Thyroid gland (tissue), 4 donors: ENCODE measurements around the gene SUSD3. TPM values are rescaled to one million over a fixed set of nuclear protein-coding genes. Genes with fewer than 3 reads are reported as not detected.
"Not testable (repeated sequence)": the region's sequence is repeated elsewhere in the genome, so short reads cannot be mapped to it uniquely, and the experiment has no call there.

Experiments
- DNase-seq, 2 donors: peaks; one replicate each; pipeline ENCODE4 v3.0.0-alpha.2; 2019
- H3K27ac ChIP-seq, 3 donors: fragments of 200-600 bp; sonication (generic); 1 replicate in 2 of 3; 2 replicates in 1 of 3; pipeline ENCODE4 v1.5.1; 2016 to 2019; ENCODE audit warnings: mild to moderate bottlenecking in 1 of 3, moderate library complexity in 1 of 3
- H3K27me3 ChIP-seq: fragments of 200-600 bp; sonication (generic); one replicate; pipeline ENCODE4 v1.5.1; 2019
- H3K36me3 ChIP-seq, 2 donors: fragments of 200-600 bp; sonication (generic); one replicate each; pipeline ENCODE4 v1.5.1; 2016 to 2019
- H3K4me1 ChIP-seq, 2 donors: fragments of 200-600 bp; sonication (generic); one replicate each; pipeline ENCODE4 v1.5.1; 2017 to 2019
- H3K4me3 ChIP-seq, 3 donors: fragments of 200-600 bp; sonication (generic); replicated peaks in 1 of 3; 1 replicate in 2 of 3; 2 replicates in 1 of 3; pipeline ENCODE4 v1.5.1; 2016; ENCODE audit warnings: mild to moderate bottlenecking in 1 of 3
- H3K9me3 ChIP-seq: fragments of 200-600 bp; sonication (generic); one replicate; pipeline ENCODE4 v1.5.1; 2017
- CTCF ChIP-seq, 6 experiments: fragments of 200-600 bp in 3 of 6; fragments of 450-650 bp in 3 of 6; sonication (generic) in 3 of 6; IDR thresholded peaks; one replicate each; pipeline ENCODE4 v1.5.1; 2016 to 2019; ENCODE audit warnings: antibody characterized with exemption in 6 of 6, mild to moderate bottlenecking in 2 of 6, inconsistent platforms in 1 of 6, moderate library complexity in 1 of 6
- POLR2A ChIP-seq, 2 donors: fragments of 450-650 bp; IDR thresholded peaks; one replicate each; pipeline ENCODE4 v1.6.1; 2017; ENCODE audit warnings: antibody characterized with exemption in 2 of 2, mild to moderate bottlenecking in 2 of 2, moderate library complexity in 1 of 2
- WGBS, 2 donors: methylation state at CpG; one replicate each; pipeline ENCODE4 v1.1.5; 2017; 5-methylcytosine and 5-hydroxymethylcytosine counted together
- intact Hi-C: fragments of 100-400 bp; cut with DNase I; formaldehyde crosslinking; loops from one replicate; pipeline ENCODE4 v1.15.1; 2023
- total RNA-seq, 4 donors: library from RNA; depleted of rRNA; stranded (reverse); fragments of >200 nt; gene quantifications; one replicate each; pipeline ENCODE4 v1.2.3, GENCODE V29; 2016

SUSD3 gene
- total RNA-seq, 4 donors from 2014 or later: 3.6 to 12.6 (median 5.5) TPM

- Histone ChIP-seq H3K9me3 (no peaks in the 10 kb centered on the region), H3K36me3 (peaks cover 0 to 5% of the 10 kb centered on the region in 2 donors), H3K4me1 (peaks cover 14 to 21% of the 10 kb centered on the region in 2 donors), H3K27me3 (no peaks in the 10 kb centered on the region), H3K27ac (peak overlapping the region in 2 of 3 donors; percentile 36 to 56), H3K4me3 (no peak overlapping the region)
- TF ChIP-seq POLR2A (IDR thresholded peaks at IDR 0.05): no peak
- TF ChIP-seq CTCF (IDR thresholded peaks at IDR 0.05): no peak
- WGBS, 2 donors: 82 to 88% methylated on average over 5 of the region's 5 CpGs
- DNase-seq: peak in 1 of 2 donors; percentile 2
- intact Hi-C loops: loop anchor here (5.0 to 10.0 kb wide), 2 partner anchors 110 to 187 kb away; no protein-coding TSS in a partner anchor
These were observed 56.5 kb downstream of the SUSD3 start for GRCh38 chr9:93114984-93115335.

- H3K27me3 ChIP-seq: no peaks in the 10 kb centered on the region
- WGBS, 2 donors: 11 to 20% methylated on average over 3 of the region's 3 CpGs
- peaks cover 20 to 27% of the 10 kb centered on the region in 2 donors for H3K4me1 ChIP-seq
- intact Hi-C loops: loop anchor here (10.0 kb wide), 1 partner anchor 111 kb away; no protein-coding TSS in a partner anchor
- no peak for DNase-seq
- peaks cover 0 to 3% of the 10 kb centered on the region in 2 donors for H3K36me3 ChIP-seq
- TF ChIP-seq POLR2A (IDR thresholded peaks at IDR 0.05): no peak
- H3K4me3 ChIP-seq: no peak overlapping the region
- peak overlapping the region; percentile 84 to 92 (median 91) for H3K27ac ChIP-seq
- H3K9me3 ChIP-seq: no peaks in the 10 kb centered on the region
These were observed 57.1 kb downstream of the SUSD3 start for GRCh38 chr9:93115486-93116071.

GRCh38 chr9:93116072-93116961 lies 57.8 kb downstream of the SUSD3 start:
- TF ChIP-seq CTCF (IDR thresholded peaks at IDR 0.05) (no peak), POLR2A (IDR thresholded peaks at IDR 0.05) (peak in 1 of 2 donors; percentile 35)
- no peaks in the 10 kb centered on the region for H3K9me3 ChIP-seq
- peaks cover 20 to 32% of the 10 kb centered on the region in 2 donors for H3K4me1 ChIP-seq
- DNase-seq: peak; percentile 89 to 90
- no peak overlapping the region for H3K4me3 ChIP-seq
- H3K27ac ChIP-seq: peak overlapping the region; percentile 84 to 92 (median 91)
- H3K36me3 ChIP-seq: peaks cover under 1 to 3% of the 10 kb centered on the region in 2 donors
- WGBS, 2 donors: 59 to 63% methylated on average over 7 to 14 of the region's 17 CpGs
- no peaks in the 10 kb centered on the region for H3K27me3 ChIP-seq
- intact Hi-C loops: loop anchor here (10.0 kb wide), 1 partner anchor 112 kb away; no protein-coding TSS in a partner anchor

- intact Hi-C loops: loop anchor here (10.0 kb wide), 1 partner anchor 113 kb away; no protein-coding TSS in a partner anchor
- Histone ChIP-seq H3K36me3 (peaks cover 9 to 10% of the 10 kb centered on the region in 2 donors), H3K4me1 (peaks cover 20 to 32% of the 10 kb centered on the region in 2 donors)
- not testable (repeated sequence) for H3K27me3 ChIP-seq, H3K27ac ChIP-seq, H3K9me3 ChIP-seq, H3K4me3 ChIP-seq
- DNase-seq: peak in 1 of 2 donors; percentile 1
- 87 to 88% methylated on average over 9 of the region's 9 CpGs for WGBS, 2 donors
These were observed 59.0 kb downstream of the SUSD3 start for GRCh38 chr9:93117521-93117920.

GRCh38 chr9:93117924-93118862 lies 59.7 kb downstream of the SUSD3 start:
- DNase-seq: peak in 1 of 2 donors; percentile 2
- intact Hi-C loops: loop anchor here (10.0 kb wide), 1 partner anchor 113 kb away; no protein-coding TSS in a partner anchor
- TF ChIP-seq CTCF (IDR thresholded peaks at IDR 0.05): no peak
- no peak for TF ChIP-seq POLR2A (IDR thresholded peaks at IDR 0.05)
- Histone ChIP-seq H3K27me3 (no peaks in the 10 kb centered on the region), H3K36me3 (peaks cover 9 to 16% of the 10 kb centered on the region in 2 donors), H3K4me1 (peaks cover 20 to 32% of the 10 kb centered on the region in 2 donors), H3K9me3 (no peaks in the 10 kb centered on the region), H3K4me3 (no peak overlapping the region), H3K27ac (no peak overlapping the region)
- WGBS, 2 donors: 96 to 97% methylated on average over 12 of the region's 12 CpGs
